Measurements from ENCODE around the gene APEH.

Gene APEH

DNA sequence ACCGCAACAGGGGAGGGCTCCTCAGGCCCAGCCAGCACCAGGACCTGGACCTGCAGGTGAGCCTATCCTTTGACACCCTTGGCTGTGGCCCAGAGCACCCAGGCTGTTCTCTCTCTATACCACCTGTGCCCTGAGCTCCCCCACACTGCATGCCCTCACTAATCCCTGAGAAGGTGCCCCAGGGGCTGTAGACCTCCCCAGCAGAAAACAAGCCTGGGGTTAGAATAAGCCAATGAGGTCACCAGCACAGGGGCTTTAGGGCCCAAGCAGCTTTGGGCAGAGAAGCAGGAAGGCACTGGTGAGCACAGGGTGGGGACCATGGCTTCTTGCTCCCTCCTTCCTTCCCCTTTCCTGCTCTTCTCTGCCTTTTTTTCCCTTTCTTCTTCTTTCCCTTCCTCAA, 10.3 kb upstream of the APEH start:
- Histone ChIP-seq H2AFZ (ENCODE audit: low read depth, low read length, severe bottlenecking) (no peak overlapping the region), H4K20me1 (ENCODE audit: low read depth, low read length) (no peaks in the 10 kb centered on the region), H3K79me2 (ENCODE audit: insufficient read depth, low read length) (no peaks in the 10 kb centered on the region), H3K9me2 (replicated peaks; ENCODE audit: insufficient read depth, low read length) (no peaks in the 10 kb centered on the region), H3K4me2 (ENCODE audit: low read depth, low read length, poor library complexity, severe bottlenecking) (no peak overlapping the region), H3K27me3 (ENCODE audit: low read length) (no peaks in the 10 kb centered on the region), H3K9me3 (ENCODE audit: insufficient read depth, low read length) (no peaks in the 10 kb centered on the region), H3F3A (ENCODE audit: insufficient read depth) (no peaks in the 10 kb centered on the region), H3K27ac (ENCODE audit: low read depth, low read length) (no peak overlapping the region), H3K36me3 (ENCODE audit: low read length) (no peaks in the 10 kb centered on the region), H3K9ac (ENCODE audit: low read length) (no peak overlapping the region), H3K4me3 (ENCODE audit: insufficient read depth, low read length, poor library complexity, severe bottlenecking) (no peak overlapping the region)
- TF ChIP-seq, protein P1, sequence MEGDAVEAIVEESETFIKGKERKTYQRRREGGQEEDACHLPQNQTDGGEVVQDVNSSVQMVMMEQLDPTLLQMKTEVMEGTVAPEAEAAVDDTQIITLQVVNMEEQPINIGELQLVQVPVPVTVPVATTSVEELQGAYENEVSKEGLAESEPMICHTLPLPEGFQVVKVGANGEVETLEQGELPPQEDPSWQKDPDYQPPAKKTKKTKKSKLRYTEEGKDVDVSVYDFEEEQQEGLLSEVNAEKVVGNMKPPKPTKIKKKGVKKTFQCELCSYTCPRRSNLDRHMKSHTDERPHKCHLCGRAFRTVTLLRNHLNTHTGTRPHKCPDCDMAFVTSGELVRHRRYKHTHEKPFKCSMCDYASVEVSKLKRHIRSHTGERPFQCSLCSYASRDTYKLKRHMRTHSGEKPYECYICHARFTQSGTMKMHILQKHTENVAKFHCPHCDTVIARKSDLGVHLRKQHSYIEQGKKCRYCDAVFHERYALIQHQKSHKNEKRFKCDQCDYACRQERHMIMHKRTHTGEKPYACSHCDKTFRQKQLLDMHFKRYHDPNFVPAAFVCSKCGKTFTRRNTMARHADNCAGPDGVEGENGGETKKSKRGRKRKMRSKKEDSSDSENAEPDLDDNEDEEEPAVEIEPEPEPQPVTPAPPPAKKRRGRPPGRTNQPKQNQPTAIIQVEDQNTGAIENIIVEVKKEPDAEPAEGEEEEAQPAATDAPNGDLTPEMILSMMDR (IDR thresholded peaks at IDR 0.05; ENCODE audit: insufficient read depth, low read length, poor library complexity, severe bottlenecking): no peak
- TF ChIP-seq EZH2phosphoT487 (conservative IDR thresholded peaks at IDR 0.05; ENCODE audit: low read length): no peak

DNA sequence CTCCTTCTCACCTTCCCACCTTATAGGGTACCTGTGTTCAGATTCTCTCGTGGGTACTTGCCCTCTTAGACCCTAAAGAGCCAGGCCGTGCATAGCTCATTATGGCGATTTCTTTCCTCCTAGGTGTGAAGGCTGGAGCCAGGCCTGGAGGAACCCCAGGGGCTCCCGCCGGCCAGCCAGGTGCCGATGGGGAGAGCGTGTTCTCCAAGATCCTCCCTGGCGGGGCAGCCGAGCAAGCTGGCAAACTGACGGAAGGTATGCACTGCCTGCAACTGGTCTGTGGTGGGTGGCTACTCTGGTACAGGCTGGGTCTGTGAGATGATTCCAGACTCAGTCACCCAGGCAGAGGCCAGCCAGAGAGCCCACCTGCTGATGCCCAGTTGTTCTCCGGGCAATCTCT, 9.9 kb upstream of the APEH start:
- Histone ChIP-seq H3K79me2 (ENCODE audit: insufficient read depth, low read length) (no peaks in the 10 kb centered on the region), H4K20me1 (ENCODE audit: low read depth, low read length) (no peaks in the 10 kb centered on the region), H3K9ac (ENCODE audit: low read length) (no peak overlapping the region), H3K9me3 (ENCODE audit: insufficient read depth, low read length) (no peaks in the 10 kb centered on the region), H3K4me2 (ENCODE audit: low read depth, low read length, poor library complexity, severe bottlenecking) (no peak overlapping the region), H3K36me3 (ENCODE audit: low read length) (no peaks in the 10 kb centered on the region), H3K27me3 (ENCODE audit: low read length) (no peaks in the 10 kb centered on the region), H3K9me2 (replicated peaks; ENCODE audit: insufficient read depth, low read length) (no peaks in the 10 kb centered on the region), H2AFZ (ENCODE audit: low read depth, low read length, severe bottlenecking) (no peak overlapping the region), H3F3A (ENCODE audit: insufficient read depth) (no peaks in the 10 kb centered on the region), H3K4me3 (ENCODE audit: insufficient read depth, low read length, poor library complexity, severe bottlenecking) (no peak overlapping the region), H3K27ac (ENCODE audit: low read depth, low read length) (no peak overlapping the region)
- TF ChIP-seq, protein P1 (IDR thresholded peaks at IDR 0.05; ENCODE audit: insufficient read depth, low read length, poor library complexity, severe bottlenecking): no peak
- TF ChIP-seq EZH2phosphoT487 (conservative IDR thresholded peaks at IDR 0.05; ENCODE audit: low read length): no peak

DNA sequence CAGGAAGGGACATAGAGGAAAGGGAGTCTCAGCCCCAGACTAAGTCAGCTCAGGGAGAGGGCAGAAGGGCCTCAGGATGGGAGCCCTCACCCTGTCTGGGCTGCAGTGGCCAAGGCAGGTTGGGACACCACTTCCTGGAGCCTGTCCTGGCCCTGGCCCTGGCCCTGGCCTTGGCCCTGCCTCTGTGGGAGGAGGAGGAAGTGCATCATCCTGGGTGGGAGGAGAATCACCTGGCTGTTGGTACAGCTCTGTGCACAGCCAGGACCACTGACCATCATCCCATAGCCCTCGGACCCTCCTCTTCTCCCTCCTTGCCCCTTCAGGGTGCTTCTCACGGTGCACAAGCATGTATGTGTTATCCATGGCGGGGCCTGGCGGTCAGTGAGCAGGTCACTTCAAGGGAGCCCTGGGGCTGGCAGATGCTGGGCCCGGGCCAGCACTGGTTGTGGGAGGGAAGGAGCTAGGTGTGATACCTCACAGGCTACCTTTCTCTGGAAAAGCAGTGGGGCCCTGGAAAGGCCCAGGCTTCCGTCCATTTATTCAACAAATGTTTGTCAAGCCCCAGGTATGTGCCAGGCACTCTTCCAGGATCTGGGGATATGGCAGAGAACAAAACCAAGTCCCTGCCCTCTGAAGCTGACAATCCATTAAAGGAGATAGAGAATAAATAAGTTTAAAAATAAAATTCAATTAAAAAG, 8.2 kb upstream of the APEH start:
- Histone ChIP-seq H3K4me3 (ENCODE audit: insufficient read depth, low read length, poor library complexity, severe bottlenecking) (no peak overlapping the region), H3K9ac (ENCODE audit: low read length) (no peak overlapping the region), H3K36me3 (ENCODE audit: low read length) (no peaks in the 10 kb centered on the region), H3K27ac (ENCODE audit: low read depth, low read length) (no peak overlapping the region), H3K9me2 (replicated peaks; ENCODE audit: insufficient read depth, low read length) (no peaks in the 10 kb centered on the region), H3F3A (ENCODE audit: insufficient read depth) (no peaks in the 10 kb centered on the region), H3K27me3 (ENCODE audit: low read length) (no peaks in the 10 kb centered on the region), H2AFZ (ENCODE audit: low read depth, low read length, severe bottlenecking) (no peak overlapping the region), H4K20me1 (ENCODE audit: low read depth, low read length) (no peaks in the 10 kb centered on the region), H3K9me3 (ENCODE audit: insufficient read depth, low read length) (no peaks in the 10 kb centered on the region), H3K79me2 (ENCODE audit: insufficient read depth, low read length) (no peaks in the 10 kb centered on the region), H3K4me2 (ENCODE audit: low read depth, low read length, poor library complexity, severe bottlenecking) (no peak overlapping the region)
- TF ChIP-seq, protein P1 (IDR thresholded peaks at IDR 0.05; ENCODE audit: insufficient read depth, low read length, poor library complexity, severe bottlenecking): no peak
- TF ChIP-seq EZH2phosphoT487 (conservative IDR thresholded peaks at IDR 0.05; ENCODE audit: low read length): no peak
